HG03439 (cell line): ENCODE data around the gene FUT4.
"Not testable (repeated sequence)": the region's sequence is repeated elsewhere in the genome, so short reads cannot be mapped to it uniquely, and the experiment has no call there.

ENCODE experiments used
- ATAC-seq: cut with Tn5 transposase; IDR thresholded peaks from one replicate; pipeline ENCODE4 v1.9.1; 2021; ENCODE audit warnings: mild to moderate bottlenecking, moderate library complexity; ENCODE audit not compliant: unreplicated experiment

Gene FUT4, protein sequence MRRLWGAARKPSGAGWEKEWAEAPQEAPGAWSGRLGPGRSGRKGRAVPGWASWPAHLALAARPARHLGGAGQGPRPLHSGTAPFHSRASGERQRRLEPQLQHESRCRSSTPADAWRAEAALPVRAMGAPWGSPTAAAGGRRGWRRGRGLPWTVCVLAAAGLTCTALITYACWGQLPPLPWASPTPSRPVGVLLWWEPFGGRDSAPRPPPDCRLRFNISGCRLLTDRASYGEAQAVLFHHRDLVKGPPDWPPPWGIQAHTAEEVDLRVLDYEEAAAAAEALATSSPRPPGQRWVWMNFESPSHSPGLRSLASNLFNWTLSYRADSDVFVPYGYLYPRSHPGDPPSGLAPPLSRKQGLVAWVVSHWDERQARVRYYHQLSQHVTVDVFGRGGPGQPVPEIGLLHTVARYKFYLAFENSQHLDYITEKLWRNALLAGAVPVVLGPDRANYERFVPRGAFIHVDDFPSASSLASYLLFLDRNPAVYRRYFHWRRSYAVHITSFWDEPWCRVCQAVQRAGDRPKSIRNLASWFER

DNA sequence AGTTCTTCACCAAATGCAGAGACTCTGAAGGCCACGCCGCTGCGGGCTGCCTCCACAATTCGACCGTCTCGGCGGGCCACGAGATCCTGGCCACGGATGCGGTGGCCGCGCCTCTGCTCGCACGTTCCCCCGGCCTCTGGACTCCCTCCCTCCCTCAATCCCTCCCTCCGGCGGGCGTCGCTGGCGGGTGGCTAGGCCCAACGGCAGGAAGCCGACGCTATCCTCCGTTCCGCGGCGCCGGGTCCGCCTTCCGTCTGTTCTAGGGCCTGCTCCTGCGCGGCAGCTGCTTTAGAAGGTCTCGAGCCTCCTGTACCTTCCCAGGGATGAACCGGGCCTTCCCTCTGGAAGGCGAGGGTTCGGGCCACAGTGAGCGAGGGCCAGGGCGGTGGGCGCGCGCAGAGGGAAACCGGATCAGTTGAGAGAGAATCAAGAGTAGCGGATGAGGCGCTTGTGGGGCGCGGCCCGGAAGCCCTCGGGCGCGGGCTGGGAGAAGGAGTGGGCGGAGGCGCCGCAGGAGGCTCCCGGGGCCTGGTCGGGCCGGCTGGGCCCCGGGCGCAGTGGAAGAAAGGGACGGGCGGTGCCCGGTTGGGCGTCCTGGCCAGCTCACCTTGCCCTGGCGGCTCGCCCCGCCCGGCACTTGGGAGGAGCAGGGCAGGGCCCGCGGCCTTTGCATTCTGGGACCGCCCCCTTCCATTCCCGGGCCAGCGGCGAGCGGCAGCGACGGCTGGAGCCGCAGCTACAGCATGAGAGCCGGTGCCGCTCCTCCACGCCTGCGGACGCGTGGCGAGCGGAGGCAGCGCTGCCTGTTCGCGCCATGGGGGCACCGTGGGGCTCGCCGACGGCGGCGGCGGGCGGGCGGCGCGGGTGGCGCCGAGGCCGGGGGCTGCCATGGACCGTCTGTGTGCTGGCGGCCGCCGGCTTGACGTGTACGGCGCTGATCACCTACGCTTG is at the start of gene FUT4:
FUT4 (plus strand) TSS at position 227 of the 951 bp plus-strand sequence; CDS start at position 440, 213 bp downstream.
- peak; percentile 92 for ATAC-seq

DNA sequence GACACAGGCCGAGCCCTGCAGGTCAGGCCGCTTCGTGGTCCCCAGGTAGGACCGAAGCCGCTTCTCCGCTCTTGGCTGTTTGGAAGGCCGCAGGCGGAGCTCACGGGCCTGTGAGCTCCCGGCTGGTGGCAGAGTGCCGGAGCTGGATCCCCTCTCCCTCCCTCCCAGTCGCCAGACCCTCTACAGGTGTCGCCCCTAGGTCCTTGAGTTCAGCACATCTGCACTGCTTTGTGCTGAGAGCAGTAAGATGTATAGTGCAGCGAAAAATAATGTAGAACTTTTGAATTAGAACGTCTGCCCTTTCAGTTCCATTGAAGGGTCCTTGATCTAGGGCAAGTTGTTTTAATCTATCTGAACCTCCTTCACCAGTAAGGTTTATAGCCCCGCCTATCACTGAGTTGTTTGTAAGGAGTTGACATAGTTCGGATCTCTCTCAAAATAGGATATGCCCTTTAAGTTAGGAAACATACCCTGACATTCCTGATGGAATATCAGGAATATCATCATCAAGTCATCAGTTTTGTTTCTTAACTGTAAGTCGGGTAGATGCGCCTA is 49.5 kb upstream of the FUT4 start:
- ATAC-seq, result peak; percentile 65

DNA sequence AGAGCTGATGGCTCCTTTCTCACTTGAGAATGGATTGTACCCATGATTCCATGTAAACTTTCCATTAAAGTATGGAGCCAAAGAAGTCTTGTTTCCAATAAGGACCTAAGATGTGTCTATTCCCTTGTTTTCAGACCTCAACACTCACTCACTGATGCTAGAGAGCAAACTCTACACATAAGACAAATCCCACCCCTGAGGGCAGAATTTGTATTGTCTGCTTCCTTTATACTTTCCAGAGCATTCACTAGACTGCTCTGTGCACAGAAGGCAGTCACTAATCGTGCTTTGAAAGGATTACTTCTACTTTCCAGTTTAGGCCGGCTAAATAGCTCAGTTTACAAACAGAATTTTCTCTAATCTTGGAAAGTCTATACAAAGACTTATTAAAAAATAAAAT is 43.5 kb upstream of the FUT4 start:
- no peak for ATAC-seq

GRCh38 chr11:94501522-94501921 is 42.2 kb upstream of the FUT4 start:
- ATAC-seq, result no peak

GRCh38 chr11:94504689-94505293 is 38.9 kb upstream of the FUT4 start:
- no peak for ATAC-seq

GRCh38 chr11:94506513-94506912 is 37.2 kb upstream of the FUT4 start:
- not testable (repeated sequence) for ATAC-seq

DNA sequence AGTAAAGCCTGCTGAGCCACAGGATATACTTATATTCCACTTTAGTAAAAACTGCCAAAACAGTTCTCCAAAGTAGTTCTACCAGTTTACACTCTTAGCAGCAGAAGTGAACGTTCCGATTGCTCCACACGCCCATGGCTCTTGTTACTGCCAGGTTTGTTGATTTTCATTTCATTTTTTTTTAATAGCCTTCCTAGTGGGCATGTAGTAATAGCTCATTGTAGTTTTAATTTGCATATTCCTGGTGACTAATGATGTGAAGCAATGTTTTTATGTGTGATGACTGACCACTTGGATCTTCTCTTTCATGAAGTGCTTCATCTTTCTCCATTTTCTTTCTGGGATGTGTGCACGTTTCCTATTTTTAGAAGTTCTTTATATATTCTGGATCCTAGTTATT is 36.2 kb upstream of the FUT4 start:
- no peak for ATAC-seq

GRCh38 chr11:94511932-94512781 is 31.6 kb upstream of the FUT4 start, which contains the start of gene C11orf97:
Gene C11orf97 (plus strand): TSS chr11:94512461. CDS start chr11:94512529, 68 bp downstream.
- no peak for ATAC-seq

DNA sequence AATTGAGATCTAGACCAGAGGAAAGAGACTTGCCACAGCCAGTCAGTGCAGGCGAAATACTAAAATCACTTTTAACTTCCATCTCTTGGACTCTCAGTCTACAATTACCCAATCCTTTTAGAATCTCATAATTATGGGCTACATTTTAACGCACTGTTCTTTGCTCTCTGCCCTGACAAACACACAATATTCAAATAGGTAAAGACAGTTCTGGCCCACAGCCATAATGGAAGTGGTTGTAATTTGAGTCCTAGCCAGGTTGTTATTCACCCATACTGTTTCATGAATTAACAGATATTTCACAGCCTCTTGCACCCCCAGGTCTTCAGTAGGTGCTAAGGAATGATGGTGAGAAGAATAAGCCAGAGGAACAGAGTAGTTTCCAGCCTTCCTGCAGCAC is 30.6 kb upstream of the FUT4 start:
- no peak for ATAC-seq

- no peak for ATAC-seq
Measured at GRCh38 chr11:94515398-94515797, 28.3 kb upstream of the FUT4 start.

DNA sequence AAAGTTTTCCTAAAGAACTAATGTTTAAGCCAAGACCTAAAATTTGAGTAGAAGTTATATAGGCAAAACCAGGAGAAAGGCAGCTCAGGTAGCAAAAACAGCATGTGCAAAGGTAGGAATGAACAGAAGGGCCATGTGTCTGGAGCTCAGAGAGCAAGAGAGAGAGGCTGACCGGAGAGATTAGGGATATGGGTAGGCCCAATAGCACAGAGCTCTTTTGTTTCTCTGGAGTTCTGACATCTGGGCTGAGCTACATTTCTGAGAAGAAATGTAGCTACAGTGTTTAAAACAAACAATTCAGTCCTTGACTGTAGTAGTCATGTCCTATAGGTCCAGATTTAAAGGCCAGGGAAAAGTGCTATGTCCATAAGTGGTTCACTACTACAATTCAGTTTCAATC is 27.0 kb upstream of the FUT4 start:
- ATAC-seq, result no peak

- ATAC-seq, result no peak
Measured at GRCh38 chr11:94518300-94518699, 25.4 kb upstream of the FUT4 start.

- no peak for ATAC-seq
Measured at GRCh38 chr11:94519478-94520084, 24.1 kb upstream of the FUT4 start.

DNA sequence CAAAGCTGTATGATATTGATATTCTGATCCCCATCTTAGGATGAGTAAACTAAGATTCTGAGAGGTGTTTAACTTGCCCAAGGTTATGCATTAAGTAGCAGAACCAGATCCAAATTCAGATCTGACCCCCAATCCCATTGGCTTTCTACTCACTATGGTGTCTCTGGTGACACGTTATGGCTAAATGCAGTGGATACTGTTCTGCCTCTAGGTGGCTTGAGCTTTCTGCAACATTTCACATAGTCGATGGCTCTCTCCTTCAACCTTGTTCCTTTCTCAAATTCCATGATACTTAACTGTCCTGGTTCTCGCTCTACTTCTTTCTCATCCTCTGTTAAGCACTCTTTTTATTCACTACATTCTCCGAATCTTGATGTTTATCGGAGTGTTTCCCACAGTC is 22.0 kb upstream of the FUT4 start:
- ATAC-seq, result no peak

DNA sequence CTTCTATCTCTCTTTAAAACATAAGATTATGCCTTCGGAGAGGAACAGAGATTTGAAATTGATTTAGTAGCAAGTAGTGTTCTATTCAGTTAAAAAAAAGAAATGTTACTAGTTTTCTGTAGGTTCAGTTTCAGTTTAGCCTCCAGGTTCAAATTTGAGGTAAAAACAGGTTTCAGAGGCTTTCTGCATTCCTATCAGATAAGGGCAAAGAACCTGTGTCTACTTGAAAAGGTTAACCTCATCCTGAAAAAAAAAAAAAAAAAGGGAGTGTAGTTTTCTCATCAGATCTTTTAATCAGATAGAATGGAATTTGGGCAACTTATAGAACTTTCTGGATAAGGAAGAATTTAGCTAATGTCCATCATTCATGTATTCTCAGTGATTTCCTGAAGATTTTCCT is 19.4 kb upstream of the FUT4 start:
- ATAC-seq, result no peak

DNA sequence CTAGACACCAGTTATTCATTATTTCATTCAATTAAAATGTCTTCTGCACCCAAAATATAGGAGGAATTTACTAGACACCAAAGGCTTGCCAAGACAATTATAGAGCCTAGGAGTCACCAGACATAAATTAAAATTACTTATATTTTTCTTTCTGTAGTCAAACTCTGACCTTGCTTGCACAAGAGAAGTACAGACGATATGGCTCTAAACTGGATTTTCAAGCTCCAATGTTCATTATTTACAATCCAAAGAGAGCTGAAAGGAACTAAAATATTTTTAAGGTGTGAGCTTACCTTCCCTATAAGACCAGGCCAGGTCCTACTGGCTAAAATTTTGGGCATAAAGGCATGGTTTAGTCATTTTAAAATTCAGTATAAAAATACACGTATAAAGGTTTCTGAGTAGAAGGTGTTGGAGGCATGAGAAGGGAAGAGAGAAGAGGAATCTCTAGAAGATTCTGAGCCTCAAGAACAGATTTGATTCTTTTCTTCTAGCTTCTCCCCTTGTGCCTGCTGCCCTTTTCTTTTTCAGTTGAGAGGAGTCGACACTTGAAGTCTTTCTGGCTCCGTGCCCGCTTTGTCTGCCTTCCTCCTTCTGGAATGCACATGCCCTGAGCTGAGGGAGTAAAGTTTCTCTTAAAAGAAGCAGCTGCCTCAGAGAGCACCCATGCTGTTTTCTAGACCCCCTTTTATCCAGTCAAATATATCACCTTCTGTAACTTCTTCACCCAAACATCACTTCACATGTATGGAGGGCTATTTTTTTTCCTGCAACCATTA is 18.0 kb upstream of the FUT4 start:
- ATAC-seq, result no peak

DNA sequence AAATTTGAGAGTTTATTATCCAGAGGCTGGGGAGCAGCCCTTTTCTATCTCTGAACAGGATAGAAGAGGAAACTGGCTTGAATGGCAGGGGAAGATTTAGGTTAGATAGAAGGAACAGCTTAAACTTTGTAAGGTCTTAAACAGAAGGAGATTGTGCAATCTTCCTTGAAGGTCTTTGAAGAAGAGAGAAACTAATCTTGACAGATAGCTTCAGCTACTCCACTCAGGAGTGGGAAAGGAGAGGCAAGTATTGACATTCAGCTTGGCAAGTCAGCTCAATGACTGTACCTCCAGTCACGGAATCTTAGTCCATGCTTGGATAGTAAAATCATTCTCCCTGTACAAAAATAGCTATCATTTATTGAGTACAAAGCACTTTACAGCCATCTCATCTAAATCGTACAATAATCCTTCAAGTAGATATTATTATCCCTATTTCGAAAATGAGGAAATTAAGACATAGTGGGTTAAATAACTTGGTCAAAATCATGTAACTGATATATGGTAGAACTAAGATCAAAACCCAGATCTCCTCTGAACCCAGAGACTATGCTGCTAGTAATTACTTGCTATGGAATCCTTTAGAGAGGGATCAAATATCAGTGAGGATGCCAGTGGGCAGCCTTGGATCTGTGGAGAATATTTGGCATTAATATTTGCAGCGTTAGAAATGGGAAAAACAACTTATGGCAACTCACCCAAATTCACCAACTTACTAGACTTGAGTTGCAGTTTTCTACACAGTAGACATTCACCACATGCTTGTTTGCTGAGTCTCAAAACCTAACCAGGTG is 16.9 kb upstream of the FUT4 start:
- no peak for ATAC-seq

- ATAC-seq, result no peak
Measured at GRCh38 chr11:94528551-94528950, 15.2 kb upstream of the FUT4 start.
